ENCODE results near the gene MLYCD.
"Not testable (repeated sequence)": the region's sequence is repeated elsewhere in the genome, so short reads cannot be mapped to it uniquely, and the experiment has no call there.

MLYCD gene

GRCh38 chr16:83937267-83937666, 38.4 kb downstream of the MLYCD start:
- H3K4me3 ChIP-seq (ENCODE audit: low read depth, low read length): no peak overlapping the region
- TF ChIP-seq CTCF (IDR thresholded peaks at IDR 0.05; ENCODE audit: low read depth, low read length): no peak
- no peak for DNase-seq (ENCODE audit: low read depth, low spot score)
- in situ Hi-C loops (cut with HindIII; ENCODE audit: low sequenced_read_pairs): no loop called here

DNA sequence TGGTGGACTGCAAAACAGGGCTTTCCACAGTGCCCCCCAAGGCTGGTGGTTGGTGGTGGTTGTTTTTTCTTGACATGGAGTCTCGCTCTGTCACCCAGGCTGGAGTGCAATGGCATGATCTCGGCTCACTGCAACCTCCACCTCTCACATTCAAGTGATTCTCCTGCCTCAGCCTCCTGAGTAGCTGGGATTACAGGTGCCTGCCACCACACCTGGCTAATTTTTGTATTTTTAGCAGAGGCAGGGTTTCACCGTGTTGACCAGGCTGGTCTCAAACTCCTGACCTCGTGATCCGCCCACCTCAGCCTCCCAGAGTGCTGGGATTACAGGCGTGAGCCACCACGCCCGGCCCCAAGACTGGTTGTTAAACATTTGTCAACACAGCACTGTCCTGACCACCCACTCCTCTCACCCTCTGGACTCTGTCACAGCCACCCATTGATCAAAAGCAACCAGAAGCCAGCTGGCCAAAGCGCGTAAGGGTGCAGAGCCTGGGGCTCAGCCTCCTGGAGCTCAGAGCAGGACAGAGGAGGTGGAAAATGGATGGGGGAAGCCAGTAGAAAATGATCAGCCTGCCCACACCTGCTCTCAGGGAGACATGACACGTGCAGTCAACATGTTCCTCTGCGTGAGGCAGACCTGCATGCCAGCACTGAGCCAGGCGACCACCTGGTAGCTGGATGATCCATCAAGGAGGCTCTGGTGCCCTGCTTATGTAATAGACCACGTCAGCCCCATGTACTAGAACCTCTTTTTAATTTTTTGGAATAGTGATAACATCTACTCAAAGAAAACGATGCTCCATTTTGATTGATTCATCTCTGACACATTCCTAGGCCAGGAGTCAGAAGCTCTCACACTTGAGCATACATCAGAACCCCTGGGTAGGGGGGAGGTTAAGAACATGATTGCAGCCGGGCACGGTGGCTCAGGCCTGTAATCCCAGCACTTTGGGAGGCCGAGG, 39.3 kb downstream of the MLYCD start:
- DNase-seq (ENCODE audit: low read depth, low spot score): no peak
- in situ Hi-C loops (cut with HindIII; ENCODE audit: low sequenced_read_pairs): no loop called here
- H3K4me3 ChIP-seq (ENCODE audit: low read depth, low read length): no peak overlapping the region
- no peak for TF ChIP-seq CTCF (IDR thresholded peaks at IDR 0.05; ENCODE audit: low read depth, low read length)

- in situ Hi-C loops (cut with HindIII; ENCODE audit: low sequenced_read_pairs): no loop called here
- no peak for DNase-seq (ENCODE audit: low read depth, low spot score)
- no peak for TF ChIP-seq CTCF (IDR thresholded peaks at IDR 0.05; ENCODE audit: low read depth, low read length)
- no peak overlapping the region for H3K4me3 ChIP-seq (ENCODE audit: low read depth, low read length)
Observed at GRCh38 chr16:83939266-83939855, 40.4 kb downstream of the MLYCD start.

DNA sequence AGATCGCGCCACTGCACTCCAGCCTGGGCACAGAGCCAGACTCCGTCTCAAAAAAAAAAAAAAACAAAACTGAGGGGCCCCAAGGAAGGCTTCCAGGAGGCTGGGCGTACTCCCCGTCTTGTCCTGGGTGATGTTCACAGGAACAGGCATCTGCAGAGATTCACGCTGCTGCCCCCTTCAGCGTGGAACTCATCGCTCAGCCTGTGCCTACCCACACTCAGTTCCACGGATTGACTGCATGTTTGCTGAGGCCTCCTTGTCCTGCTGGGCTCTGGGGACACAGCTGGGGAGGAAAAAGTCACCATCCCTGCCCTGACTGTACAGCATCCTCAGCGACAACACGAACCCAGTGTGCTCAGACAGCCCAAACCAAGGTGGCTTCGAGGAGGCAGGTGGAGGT, 41.2 kb downstream of the MLYCD start:
- DNase-seq (ENCODE audit: low read depth, low spot score): no peak
- no peak for TF ChIP-seq CTCF (IDR thresholded peaks at IDR 0.05; ENCODE audit: low read depth, low read length)
- no peak overlapping the region for H3K4me3 ChIP-seq (ENCODE audit: low read depth, low read length)
- in situ Hi-C loops (cut with HindIII; ENCODE audit: low sequenced_read_pairs): no loop called here

GRCh38 chr16:83940630-83941378, 41.9 kb downstream of the MLYCD start:
- in situ Hi-C loops (cut with HindIII; ENCODE audit: low sequenced_read_pairs): no loop called here
- DNase-seq (ENCODE audit: low read depth, low spot score): no peak
- TF ChIP-seq CTCF (IDR thresholded peaks at IDR 0.05; ENCODE audit: low read depth, low read length): no peak
- H3K4me3 ChIP-seq (ENCODE audit: low read depth, low read length): no peak overlapping the region

DNA sequence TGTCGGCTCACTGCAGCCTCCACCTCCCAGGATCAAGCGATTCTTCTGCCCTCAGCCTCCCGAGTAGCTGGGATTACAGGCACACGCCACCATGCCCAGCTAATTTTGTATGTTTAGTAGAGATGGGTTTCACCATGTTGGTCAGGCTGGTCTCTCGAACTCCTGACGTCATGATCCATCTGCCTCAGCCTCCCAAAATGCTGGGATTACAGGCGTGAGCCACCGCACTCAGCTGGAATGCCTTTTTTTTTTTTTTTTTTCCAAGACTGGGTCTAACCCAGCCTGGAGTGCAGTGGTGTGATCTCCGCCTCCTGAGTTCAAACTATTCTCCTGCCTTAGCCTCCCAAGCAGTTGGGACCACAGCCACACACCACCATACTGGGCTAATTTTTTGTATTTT, 42.6 kb downstream of the MLYCD start:
- in situ Hi-C loops (cut with HindIII; ENCODE audit: low sequenced_read_pairs); DNase-seq (ENCODE audit: low read depth, low spot score); H3K4me3 ChIP-seq (ENCODE audit: low read depth, low read length): not testable (repeated sequence)

All from astrocyte of the spinal cord (primary cell).